Omental fat pad (tissue), 4 donors: ENCODE data around the gene LTBP2. TPM values are rescaled to one million over a fixed set of nuclear protein-coding genes. Genes with fewer than 3 reads are reported as not detected.

Experiments
- ATAC-seq: fragments of 150-250 bp; one replicate; pipeline ENCODE4 v1.9.1; 2016; ENCODE audit warnings: mild to moderate bottlenecking, moderate library complexity; ENCODE audit not compliant: low FRiP score
- DNase-seq: peaks from one replicate; pipeline ENCODE4 v3.0.0-alpha.2; 2019; ENCODE audit warnings: low spot score
- total RNA-seq, 4 donors: library from RNA; depleted of rRNA; stranded (reverse); fragments of >200 nt; gene quantifications; one replicate each; pipeline ENCODE4 v1.1.0, GENCODE V29; 2016
- TF ChIP-seq, protein P1 (sequence below), 3 donors: fragments of 450-650 bp; IDR thresholded peaks; one replicate each; pipeline ENCODE4 v1.5.1; 2016 to 2017; ENCODE audit warnings: antibody characterized with exemption in 3 of 3, mild to moderate bottlenecking in 3 of 3, moderate library complexity in 2 of 3

Gene LTBP2
- total RNA-seq, 4 donors from 2014 or later: 31.6 to 104 (median 72.3) TPM

DNA sequence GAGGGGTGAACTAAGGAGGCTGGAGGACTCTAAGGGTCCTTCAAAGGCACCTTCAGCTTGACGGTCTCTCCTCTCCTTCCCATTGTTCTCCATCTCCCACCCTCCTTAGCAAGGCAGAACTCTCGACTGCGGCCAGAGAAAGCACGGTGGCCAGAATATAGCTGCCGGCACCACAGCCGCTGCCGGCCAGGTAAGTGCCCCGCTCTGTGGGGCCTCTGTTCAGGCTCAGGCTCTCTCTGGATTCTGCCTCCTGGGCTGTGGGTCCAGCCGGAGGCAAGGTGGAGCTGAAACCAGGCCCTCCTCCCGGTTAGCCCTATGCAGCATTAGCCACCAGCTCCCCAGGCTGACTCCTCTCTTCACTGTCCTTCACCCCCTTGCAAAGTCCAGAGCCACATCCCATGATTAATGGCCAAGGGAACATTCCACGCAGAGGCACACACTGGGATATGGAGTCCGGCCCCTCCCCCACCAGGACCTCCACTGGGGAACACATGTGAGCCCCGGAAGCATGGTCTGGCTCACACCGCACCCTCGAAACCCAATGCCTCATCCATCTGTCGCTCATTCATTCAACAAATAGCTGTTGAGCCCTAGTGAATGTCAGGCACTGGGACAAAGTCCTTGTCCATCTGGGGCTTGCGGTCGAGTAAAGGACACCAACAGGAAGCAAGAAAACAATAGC is 25.2 kb downstream of the LTBP2 start:
- ATAC-seq: no peak
- TF ChIP-seq, protein P1, sequence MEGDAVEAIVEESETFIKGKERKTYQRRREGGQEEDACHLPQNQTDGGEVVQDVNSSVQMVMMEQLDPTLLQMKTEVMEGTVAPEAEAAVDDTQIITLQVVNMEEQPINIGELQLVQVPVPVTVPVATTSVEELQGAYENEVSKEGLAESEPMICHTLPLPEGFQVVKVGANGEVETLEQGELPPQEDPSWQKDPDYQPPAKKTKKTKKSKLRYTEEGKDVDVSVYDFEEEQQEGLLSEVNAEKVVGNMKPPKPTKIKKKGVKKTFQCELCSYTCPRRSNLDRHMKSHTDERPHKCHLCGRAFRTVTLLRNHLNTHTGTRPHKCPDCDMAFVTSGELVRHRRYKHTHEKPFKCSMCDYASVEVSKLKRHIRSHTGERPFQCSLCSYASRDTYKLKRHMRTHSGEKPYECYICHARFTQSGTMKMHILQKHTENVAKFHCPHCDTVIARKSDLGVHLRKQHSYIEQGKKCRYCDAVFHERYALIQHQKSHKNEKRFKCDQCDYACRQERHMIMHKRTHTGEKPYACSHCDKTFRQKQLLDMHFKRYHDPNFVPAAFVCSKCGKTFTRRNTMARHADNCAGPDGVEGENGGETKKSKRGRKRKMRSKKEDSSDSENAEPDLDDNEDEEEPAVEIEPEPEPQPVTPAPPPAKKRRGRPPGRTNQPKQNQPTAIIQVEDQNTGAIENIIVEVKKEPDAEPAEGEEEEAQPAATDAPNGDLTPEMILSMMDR (IDR thresholded peaks at IDR 0.05): no peak
- no peak for DNase-seq

DNA sequence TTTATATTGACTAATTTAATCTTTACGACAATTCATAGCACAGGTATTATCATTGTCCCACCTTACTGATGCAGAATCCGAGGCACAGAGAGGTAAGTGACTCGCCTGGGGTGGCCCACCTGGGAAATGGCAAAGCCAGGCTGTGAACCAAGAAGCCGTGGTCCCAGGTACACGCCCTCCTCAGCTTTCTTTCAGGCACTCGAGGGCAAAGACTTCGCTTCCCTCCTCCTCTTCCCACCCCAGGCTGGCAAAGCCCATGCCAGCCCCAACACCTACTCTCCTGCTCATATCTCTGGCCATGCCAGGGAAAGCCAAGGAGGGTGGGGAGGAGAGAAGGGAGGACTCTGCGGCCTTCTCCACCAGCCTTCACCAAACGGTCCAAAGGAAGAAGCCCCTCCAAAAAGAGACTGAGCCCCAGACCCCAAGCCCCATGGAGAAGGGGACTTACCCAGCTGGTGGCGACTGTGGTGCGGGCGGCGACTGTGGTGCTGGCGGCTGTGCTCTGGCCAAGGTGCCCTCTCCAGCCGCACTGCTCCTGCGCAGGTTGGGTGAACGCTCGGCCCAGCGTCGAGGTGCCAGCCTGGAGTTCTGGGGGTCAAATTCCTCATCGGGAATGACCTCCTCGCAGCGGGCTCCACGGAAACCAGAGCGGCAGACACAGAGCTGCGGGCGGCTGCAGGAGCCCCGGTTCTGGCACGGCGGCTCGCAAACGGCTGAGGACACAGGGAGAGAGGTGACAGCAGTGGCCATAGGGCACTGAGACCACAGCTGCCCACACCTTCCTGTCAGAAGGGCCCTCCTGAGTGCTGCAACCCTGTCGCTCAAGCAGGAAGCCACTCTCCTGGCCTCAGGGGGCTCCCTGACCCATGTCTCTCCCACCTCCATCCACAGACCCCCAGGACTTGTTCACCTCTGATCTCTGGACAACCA is 26.4 kb downstream of the LTBP2 start:
- ATAC-seq (no peak), DNase-seq (no peak)
- TF ChIP-seq, protein P1 (IDR thresholded peaks at IDR 0.05): no peak

DNA sequence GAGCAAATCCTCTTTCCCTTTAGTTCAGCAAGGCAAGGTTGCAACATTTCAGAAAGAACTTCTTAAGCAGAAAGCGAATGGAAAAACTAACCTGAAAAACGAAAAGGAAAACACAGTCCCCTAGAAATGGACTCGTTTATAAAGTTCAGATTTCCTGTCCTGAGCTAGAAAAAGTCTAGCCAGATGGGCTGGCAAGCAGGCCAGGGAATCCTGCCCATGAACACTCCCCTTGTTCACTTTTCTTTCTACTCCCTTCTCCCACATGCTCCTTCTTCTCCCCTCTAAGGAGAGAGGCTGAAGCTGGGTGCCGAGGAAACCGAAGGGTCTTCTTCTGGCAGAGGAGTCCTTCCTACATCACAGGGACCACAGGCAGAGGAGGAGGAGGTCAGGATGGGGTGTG is 27.1 kb downstream of the LTBP2 start:
- DNase-seq: no peak
- ATAC-seq: no peak
- TF ChIP-seq, protein P1 (IDR thresholded peaks at IDR 0.05): no peak

DNA sequence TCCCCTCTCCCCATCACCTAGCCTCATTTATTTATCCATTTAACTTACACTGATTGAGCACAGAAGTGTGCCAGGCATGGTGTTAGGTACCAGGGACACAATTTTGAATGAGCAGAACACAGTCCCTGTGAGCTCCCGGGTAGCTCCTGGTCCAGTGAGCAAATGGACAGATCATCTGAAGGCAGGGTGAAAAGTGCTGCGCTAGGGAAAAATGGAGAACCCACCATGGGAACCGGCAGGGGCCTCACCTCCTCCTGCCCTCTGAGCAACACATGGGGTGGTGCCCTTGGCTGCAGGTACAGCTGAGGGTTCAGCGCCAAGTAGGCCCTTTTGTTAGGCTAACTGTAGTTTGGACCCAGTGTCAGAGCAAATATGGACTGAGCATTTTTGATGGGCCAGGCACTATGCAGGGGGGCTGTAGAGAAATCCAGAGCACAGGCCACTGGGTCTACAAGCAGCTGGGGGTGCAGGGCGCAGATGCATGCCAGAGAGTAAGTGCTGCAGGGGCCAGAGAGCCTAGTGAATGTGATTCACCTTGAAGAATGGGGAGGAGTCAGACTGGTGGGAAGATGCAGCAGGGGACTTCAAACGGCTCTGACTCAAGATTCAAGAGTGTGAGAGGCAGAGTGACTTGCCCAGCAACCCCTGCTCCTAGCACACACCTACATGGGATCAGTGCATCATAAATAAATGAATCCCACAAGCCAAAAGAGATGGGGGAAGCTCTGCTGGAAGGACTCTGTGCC is 28.2 kb downstream of the LTBP2 start:
- DNase-seq (no peak), ATAC-seq (peak; percentile 53)
- TF ChIP-seq, protein P1 (IDR thresholded peaks at IDR 0.05): no peak

DNA sequence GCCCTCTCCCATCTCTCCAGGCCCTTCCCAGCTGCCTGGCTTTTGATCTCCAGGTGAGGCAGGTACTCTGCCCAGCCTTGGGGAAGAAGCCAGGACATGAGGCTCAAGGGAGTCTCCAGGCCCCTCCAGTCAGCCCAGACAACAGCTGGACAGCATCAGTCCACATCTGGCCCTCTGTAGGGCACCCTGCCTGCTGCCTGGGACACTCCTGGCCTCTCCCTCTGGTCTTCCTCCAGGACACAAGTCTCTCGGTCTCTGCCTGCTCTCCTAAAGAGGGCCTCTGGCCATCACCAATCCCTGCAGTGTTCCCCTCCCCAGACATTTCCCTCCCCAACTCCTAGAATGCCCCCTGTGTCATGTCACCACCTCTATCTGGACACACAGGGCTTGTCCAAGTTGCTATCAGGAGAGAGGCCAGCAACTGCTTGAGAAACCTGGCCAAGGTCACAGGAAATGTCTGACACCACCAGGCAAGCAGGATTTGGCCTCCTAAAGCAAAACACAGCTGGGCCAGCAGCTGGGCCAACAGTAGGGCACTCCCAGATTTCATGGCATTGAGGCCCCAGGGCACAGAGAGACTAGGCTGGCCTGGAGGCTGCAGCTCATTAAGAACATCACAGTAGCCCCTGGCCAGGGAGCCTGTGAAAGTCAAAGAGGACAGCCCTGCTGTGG is 29.0 kb downstream of the LTBP2 start:
- peak; percentile 3 for ATAC-seq
- TF ChIP-seq, protein P1 (IDR thresholded peaks at IDR 0.05): no peak
- DNase-seq: no peak

DNA sequence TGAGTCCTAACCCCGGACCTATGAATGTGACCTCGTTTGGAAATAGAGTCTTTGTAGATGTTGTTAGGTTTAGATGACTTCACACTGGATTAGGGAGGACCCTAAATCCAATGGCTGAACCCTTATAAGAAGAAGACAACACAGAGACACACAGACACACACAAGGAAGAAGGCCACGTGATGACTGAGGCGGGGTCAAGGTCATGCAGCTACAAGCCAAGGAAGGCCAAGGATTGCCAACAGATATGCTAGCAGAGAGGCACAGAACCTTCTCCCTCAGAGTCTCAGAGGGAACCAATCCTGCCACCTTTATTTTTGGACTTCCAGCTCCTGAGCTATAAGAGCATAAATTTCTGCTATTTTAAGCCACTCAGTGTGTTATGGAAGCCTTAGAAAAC is 31.8 kb downstream of the LTBP2 start:
- no peak for ATAC-seq
- TF ChIP-seq, protein P1 (IDR thresholded peaks at IDR 0.05): no peak
- no peak for DNase-seq
